A549 (cell line): ENCODE data around the gene RIMS4. TPM values are rescaled to one million over a fixed set of nuclear protein-coding genes. Genes with fewer than 3 reads are reported as not detected.
A peak's percentile ranks its signal among the peaks of the same experiment; 100 is the strongest.

Source experiments
- ATAC-seq, 2 experiments: fragments of 200-7000 bp in 1 of 2; fragments of >200 bp in 1 of 2; cut with Nextera tagmentation in 1 of 2; cut with Tn5 transposase in 1 of 2; 3 replicates each; pipeline versions ENCODE4 v1.8.0 to v1.9.1; 2018 to 2020; ENCODE audit warnings: mild to moderate bottlenecking in 1 of 2, moderate library complexity in 1 of 2
- CTCF ChIA-PET: fragments of 300-600 bp; sonication (Branson Sonifier 250); formaldehyde crosslinking; extraction: SDS; loops from one replicate; lab custom pipeline; 2021; ENCODE audit warnings: antibody characterized with exemption, inconsistent platforms; lab: Yijun Ruan, JAX
- POLR2A ChIA-PET: fragments of 350-600 bp; formaldehyde crosslinking; extraction: SDS; loops from one replicate; lab custom pipeline; 2021; ENCODE audit warnings: antibody characterized with exemption, inconsistent platforms; lab: Yijun Ruan, JAX
- DNase-seq, 2 experiments: peaks; one replicate each; pipeline versions ENCODE4 v3.0.0 to v3.0.0-alpha.2; 2011 to 2016; ENCODE audit warnings: low read depth in 1 of 2, low spot score in 1 of 2
- FAIRE-seq: peaks from 2 replicates; lab custom pipeline; 2011; peaks lifted over from hg19 to GRCh38; lab: Jason Lieb, UNC
- H3K27ac ChIP-seq, 2 experiments: fragments of >200 bp; sonication (Bioruptor Twin); formaldehyde crosslinking; 3 replicates each; pipeline ENCODE4 v1.5.1; 2016 to 2017
- H3K4me1 ChIP-seq: fragments of >200 bp; sonication (Bioruptor Twin); formaldehyde crosslinking; 3 replicates; pipeline ENCODE4 v1.6.1; 2016
- H3K4me2 ChIP-seq: fragments of >200 bp; sonication (Bioruptor Twin); formaldehyde crosslinking; 3 replicates; pipeline ENCODE4 v1.6.1; 2016
- H3K4me3 ChIP-seq: fragments of >200 bp; sonication (Bioruptor Twin); formaldehyde crosslinking; 3 replicates; pipeline ENCODE4 v1.5.1; 2016
- H3K9me3 ChIP-seq: fragments of >200 bp; sonication (Bioruptor Twin); formaldehyde crosslinking; 3 replicates; pipeline ENCODE4 v1.6.1; 2016
- CBX2 ChIP-seq: fragments of 200-600 bp; sonication (generic); IDR thresholded peaks from 2 replicates; pipeline ENCODE4 v1.6.1; 2016; ENCODE audit warnings: low read depth, mild to moderate bottlenecking, borderline replicate concordance
- CBX8 ChIP-seq: fragments of 200-600 bp; sonication (generic); IDR thresholded peaks from 2 replicates; pipeline ENCODE4 v1.6.1; 2016
- CHD2 ChIP-seq: fragments of 150-350 bp; IDR thresholded peaks from 2 replicates; pipeline ENCODE4 v1.6.1; 2014; ENCODE audit warnings: low read length; ENCODE audit not compliant: partially characterized antibody
- CHD4 ChIP-seq: fragments of 200-600 bp; sonication (generic); IDR thresholded peaks from 2 replicates; pipeline ENCODE4 v1.6.1; 2016; ENCODE audit warnings: antibody characterized with exemption, mild to moderate bottlenecking, borderline replicate concordance
- E2F6 ChIP-seq: IDR thresholded peaks from 2 replicates; pipeline ENCODE4 v1.6.1; 2012; ENCODE audit warnings: low read depth, borderline replicate concordance
- EHMT2 ChIP-seq: fragments of 200-600 bp; sonication (generic); IDR thresholded peaks from 2 replicates; pipeline ENCODE4 v1.6.1; 2016; ENCODE audit warnings: antibody characterized with exemption, low read depth, mild to moderate bottlenecking, moderate library complexity
- ELK1 ChIP-seq: fragments of 150-350 bp; IDR thresholded peaks from 2 replicates; pipeline ENCODE4 v1.6.1; 2014; ENCODE audit warnings: low read depth, mild to moderate bottlenecking, low read length
- ESRRA ChIP-seq: fragments of 150-350 bp; IDR thresholded peaks from 2 replicates; pipeline ENCODE4 v1.6.1; 2014; ENCODE audit warnings: mild to moderate bottlenecking, low read length, borderline replicate concordance
- FOSB ChIP-seq: fragments of 250-450 bp; sonication (Bioruptor Pico); IDR thresholded peaks from 2 replicates; pipeline ENCODE4 v1.5.0; 2020; ENCODE audit warnings: mild to moderate bottlenecking, moderate library complexity
- FOXS1 ChIP-seq: fragments of 250-450 bp; sonication (Bioruptor Pico); IDR thresholded peaks from 2 replicates; pipeline ENCODE4 v1.5.0; 2020; ENCODE audit warnings: mild to moderate bottlenecking, moderate library complexity
- GATA3 ChIP-seq: IDR thresholded peaks from 2 replicates; pipeline ENCODE4 v1.6.1; 2012; ENCODE audit warnings: borderline replicate concordance
- HES2 ChIP-seq: fragments of >200 bp; sonication (Bioruptor Twin); formaldehyde crosslinking; IDR thresholded peaks from 2 replicates; pipeline ENCODE4 v1.6.1; 2016
- HEYL ChIP-seq: fragments of 250-450 bp; sonication (Bioruptor Pico); IDR thresholded peaks from 2 replicates; pipeline ENCODE4 v1.8.0; 2021; ENCODE audit warnings: mild to moderate bottlenecking, moderate library complexity
- HMGXB4 ChIP-seq: fragments of 250-450 bp; sonication (Bioruptor Pico); IDR thresholded peaks from 2 replicates; pipeline ENCODE4 v1.5.0; 2021; ENCODE audit warnings: mild to moderate bottlenecking, moderate library complexity, borderline replicate concordance
- HOXA7 ChIP-seq: fragments of 250-450 bp; sonication (Bioruptor Pico); IDR thresholded peaks from 2 replicates; pipeline ENCODE4 v1.5.0; 2020; ENCODE audit warnings: mild to moderate bottlenecking, moderate library complexity
- HOXB13 ChIP-seq: fragments of 250-450 bp; sonication (Bioruptor Pico); IDR thresholded peaks from 2 replicates; pipeline ENCODE4 v1.5.0; 2020; ENCODE audit warnings: low read depth, mild to moderate bottlenecking, moderate library complexity
- JUNB ChIP-seq: fragments of >200 bp; sonication (Bioruptor Twin); formaldehyde crosslinking; IDR thresholded peaks from 2 replicates; pipeline ENCODE4 v1.6.1; 2016
- KDM5A ChIP-seq: fragments of 200-600 bp; sonication (generic); IDR thresholded peaks from 2 replicates; pipeline ENCODE4 v1.6.1; 2016; ENCODE audit warnings: antibody characterized with exemption, mild to moderate bottlenecking
- MAZ ChIP-seq: fragments of 150-350 bp; IDR thresholded peaks from 2 replicates; pipeline ENCODE4 v1.6.1; 2014; ENCODE audit warnings: antibody characterized with exemption, low read depth, low read length, borderline replicate concordance
- MYC ChIP-seq: IDR thresholded peaks from 2 replicates; pipeline ENCODE4 v1.6.1; 2012; ENCODE audit warnings: mild to moderate bottlenecking, inconsistent platforms, low read length, improper control_type of control experiment, borderline replicate concordance
- NFE2L2 ChIP-seq: fragments of 150-350 bp; conservative IDR thresholded peaks from 2 replicates; pipeline ENCODE4 v1.6.1; 2014; ENCODE audit warnings: low read length
- PHF8 ChIP-seq: fragments of 200-600 bp; sonication (generic); IDR thresholded peaks from 2 replicates; pipeline ENCODE4 v1.6.1; 2016; ENCODE audit warnings: low read depth, mild to moderate bottlenecking, antibody characterized with exemption, moderate library complexity, borderline replicate concordance
- RCOR1 ChIP-seq: fragments of 150-350 bp; IDR thresholded peaks from 2 replicates; pipeline ENCODE4 v1.6.1; 2014; ENCODE audit warnings: antibody characterized with exemption, low read length, low read depth
- RFX5 ChIP-seq: fragments of 450-650 bp; IDR thresholded peaks from 2 replicates; pipeline ENCODE4 v1.7.1; 2014; ENCODE audit warnings: antibody characterized with exemption, mild to moderate bottlenecking, moderate library complexity
- ZFP36 ChIP-seq: fragments of 450-650 bp; IDR thresholded peaks from 2 replicates; pipeline ENCODE4 v1.6.1; 2014; ENCODE audit warnings: borderline replicate concordance; ENCODE audit not compliant: partially characterized antibody
- ZSCAN20 ChIP-seq: fragments of 250-450 bp; sonication (Bioruptor Pico); IDR thresholded peaks from 2 replicates; pipeline ENCODE4 v1.8.0; 2022; ENCODE audit warnings: mild to moderate bottlenecking, moderate library complexity
- WGBS: methylation state at CpG from one replicate; pipeline ENCODE4 v1.1.6; 2017; ENCODE audit errors: missing lambda C conversion rate; 5-methylcytosine and 5-hydroxymethylcytosine counted together
- polyA plus RNA-seq, 4 experiments: library from polyadenylated mRNA; depleted of rRNA in 3 of 4; stranded (reverse); fragments of >200 nt; fragmentation: RNase III in 1 of 4; extraction: RNeasy Plus Mini Kit Qiagen cat#74134 plus additional on column Dnase treatment in 1 of 4; gene quantifications; 2 replicates in 3 of 4; 3 replicates in 1 of 4; pipeline ENCODE4 v1.2.3, GENCODE V29; 2011 to 2017
- TF ChIP-seq, protein P1 (sequence below): fragments of >200 bp; sonication (Bioruptor Twin); formaldehyde crosslinking; IDR thresholded peaks from 3 replicates; pipeline ENCODE4 v1.6.1; 2016
- TF ChIP-seq, protein P2 (sequence below): fragments of >200 bp; sonication (Bioruptor Twin); formaldehyde crosslinking; IDR thresholded peaks from 3 replicates; pipeline ENCODE4 v1.5.1; 2016

RIMS4 gene
- polyA plus RNA-seq, 2 of the 4 experiments (the other 2 are of a cell fraction) = 0.39 to 1.3 TPM

GRCh38 chr20:44833437-44833836 lies 23.1 kb upstream of the RIMS4 start:
- peaks cover 9% of the 10 kb centered on the region; the same call in 1 of the 3 replicates for H3K9me3 ChIP-seq
- ChIA-PET POLR2A (no interaction called here), CTCF (interaction anchor here (0.6 to 0.9 kb wide), 2 partner anchors 36 to 61 kb away, joined by 3 read pairs; no protein-coding TSS in a partner anchor)
- 82% methylated on average over 1 of the region's 1 CpG for WGBS
- H3K4me2 ChIP-seq = no peak overlapping the region
- no peak for TF ChIP-seq MYC
- ATAC-seq (no peak), DNase-seq (no peak), FAIRE-seq (no peak)
- H3K27ac ChIP-seq = no peak overlapping the region
- no peak overlapping the region for H3K4me3 ChIP-seq
- H3K4me1 ChIP-seq = no peaks in the 10 kb centered on the region

DNA sequence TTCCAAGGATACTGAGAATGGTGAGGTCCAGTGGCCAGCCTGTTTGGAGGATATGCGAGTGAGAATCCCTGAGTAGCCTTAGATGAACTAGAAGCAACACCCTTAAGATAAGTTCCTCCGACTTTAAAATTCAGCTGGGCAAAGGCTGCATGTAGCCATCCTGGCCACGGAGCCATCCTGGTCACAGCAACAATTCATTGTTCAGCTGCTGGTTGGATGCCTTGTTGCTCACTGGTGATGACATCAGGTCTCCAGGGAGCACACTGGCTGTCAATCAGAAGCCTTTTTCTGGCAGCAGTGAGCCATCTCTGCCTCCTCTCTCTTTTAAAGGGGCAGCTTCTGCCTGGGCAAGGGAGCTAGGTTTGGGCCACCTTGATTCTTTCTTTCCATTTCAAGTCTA lies 22.4 kb upstream of the RIMS4 start:
- Histone ChIP-seq H3K4me3 (no peak overlapping the region), H3K9me3 (0 out of 3 replicates have a peak, but pooled peaks cover 7% of the 10 kb centered on the region), H3K4me1 (no peaks in the 10 kb centered on the region)
- WGBS = 38% methylated on average over 3 of the region's 3 CpGs
- DNase-seq (peak in 1 of 2 experiments; percentile 51), ATAC-seq (peak; percentile 85; a peak in 5 of 6 replicates)
- ChIA-PET CTCF (interaction anchor here (0.6 to 1.7 kb wide), 3 partner anchors 36 to 149 kb away, joined by 3 to 5 read pairs (median 3); no protein-coding TSS in a partner anchor), POLR2A (no interaction called here)
- no peak for TF ChIP-seq CBX8
- TF ChIP-seq CBX2 = no peak
- no peak for TF ChIP-seq HMGXB4
- no peak for TF ChIP-seq MAZ
- TF ChIP-seq NFE2L2 = no peak
- no peak for TF ChIP-seq RCOR1
- no peak for TF ChIP-seq PHF8
- TF ChIP-seq GATA3 = no peak
- no peak for TF ChIP-seq HEYL
- no peak for TF ChIP-seq ZSCAN20 (CRISPR knock-in tag)
- no peak for TF ChIP-seq HES2
- TF ChIP-seq JUNB = no peak
- TF ChIP-seq, all 56 proteins: peak for 0
- FAIRE-seq = no peak
- Histone ChIP-seq H3K27ac (no peak overlapping the region), H3K4me2 (no peak overlapping the region)

DNA sequence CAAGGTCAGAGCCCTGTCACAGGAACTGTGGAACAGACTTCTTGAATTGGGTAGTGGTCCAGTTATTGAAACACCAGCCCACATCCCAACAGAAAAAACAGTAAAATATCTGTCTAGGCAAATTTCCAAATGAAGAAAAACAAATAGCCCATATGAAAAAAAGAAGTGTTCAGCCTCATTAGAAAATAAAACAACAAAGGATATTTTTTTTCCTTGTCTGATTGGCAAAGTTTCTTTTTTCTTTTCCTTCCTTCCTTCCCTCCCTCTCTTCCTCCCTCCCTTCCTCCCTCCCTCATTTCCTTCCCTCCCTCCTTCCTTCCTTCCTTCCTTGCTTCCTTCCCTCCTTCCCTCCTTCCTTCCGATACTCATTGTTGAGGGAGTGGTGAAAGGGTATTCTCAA lies 20.6 kb upstream of the RIMS4 start:
- WGBS = 83% methylated on average over 1 of the region's 1 CpG
- no peak for FAIRE-seq
- no peak for TF ChIP-seq CHD2
- no peak for TF ChIP-seq HOXA7
- TF ChIP-seq FOXS1 (CRISPR knock-in tag) = no peak
- no peak for TF ChIP-seq MYC
- no peak for TF ChIP-seq HEYL
- no peak for TF ChIP-seq JUNB
- no peak for TF ChIP-seq GATA3
- TF ChIP-seq, protein P1, sequence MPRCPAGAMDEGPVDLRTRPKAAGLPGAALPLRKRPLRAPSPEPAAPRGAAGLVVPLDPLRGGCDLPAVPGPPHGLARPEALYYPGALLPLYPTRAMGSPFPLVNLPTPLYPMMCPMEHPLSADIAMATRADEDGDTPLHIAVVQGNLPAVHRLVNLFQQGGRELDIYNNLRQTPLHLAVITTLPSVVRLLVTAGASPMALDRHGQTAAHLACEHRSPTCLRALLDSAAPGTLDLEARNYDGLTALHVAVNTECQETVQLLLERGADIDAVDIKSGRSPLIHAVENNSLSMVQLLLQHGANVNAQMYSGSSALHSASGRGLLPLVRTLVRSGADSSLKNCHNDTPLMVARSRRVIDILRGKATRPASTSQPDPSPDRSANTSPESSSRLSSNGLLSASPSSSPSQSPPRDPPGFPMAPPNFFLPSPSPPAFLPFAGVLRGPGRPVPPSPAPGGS = no peak
- TF ChIP-seq ZFP36 = no peak
- no peak for TF ChIP-seq CHD4
- TF ChIP-seq E2F6 = no peak
- TF ChIP-seq FOSB = no peak
- no peak for TF ChIP-seq ESRRA
- TF ChIP-seq, protein P2, sequence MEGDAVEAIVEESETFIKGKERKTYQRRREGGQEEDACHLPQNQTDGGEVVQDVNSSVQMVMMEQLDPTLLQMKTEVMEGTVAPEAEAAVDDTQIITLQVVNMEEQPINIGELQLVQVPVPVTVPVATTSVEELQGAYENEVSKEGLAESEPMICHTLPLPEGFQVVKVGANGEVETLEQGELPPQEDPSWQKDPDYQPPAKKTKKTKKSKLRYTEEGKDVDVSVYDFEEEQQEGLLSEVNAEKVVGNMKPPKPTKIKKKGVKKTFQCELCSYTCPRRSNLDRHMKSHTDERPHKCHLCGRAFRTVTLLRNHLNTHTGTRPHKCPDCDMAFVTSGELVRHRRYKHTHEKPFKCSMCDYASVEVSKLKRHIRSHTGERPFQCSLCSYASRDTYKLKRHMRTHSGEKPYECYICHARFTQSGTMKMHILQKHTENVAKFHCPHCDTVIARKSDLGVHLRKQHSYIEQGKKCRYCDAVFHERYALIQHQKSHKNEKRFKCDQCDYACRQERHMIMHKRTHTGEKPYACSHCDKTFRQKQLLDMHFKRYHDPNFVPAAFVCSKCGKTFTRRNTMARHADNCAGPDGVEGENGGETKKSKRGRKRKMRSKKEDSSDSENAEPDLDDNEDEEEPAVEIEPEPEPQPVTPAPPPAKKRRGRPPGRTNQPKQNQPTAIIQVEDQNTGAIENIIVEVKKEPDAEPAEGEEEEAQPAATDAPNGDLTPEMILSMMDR = no peak
- no peak for TF ChIP-seq EHMT2
- TF ChIP-seq KDM5A = no peak
- no peak for TF ChIP-seq RFX5
- no peak for TF ChIP-seq HOXB13 (CRISPR knock-in tag)
- TF ChIP-seq ELK1 = no peak

More for the DNA sequence above, 20.6 kb upstream of the RIMS4 start:
- Histone ChIP-seq H3K9me3 (0 out of 3 replicates have a peak, but pooled peaks cover 7% of the 10 kb centered on the region), H3K4me1 (no peaks in the 10 kb centered on the region), H3K4me2 (no peak overlapping the region), H3K27ac (no peak overlapping the region), H3K4me3 (no peak overlapping the region)
- ATAC-seq (no peak), DNase-seq (no peak)
- CTCF ChIA-PET = interaction anchor here (0.8 kb wide), 1 partner anchor 10 kb away, joined by 4 read pairs; no protein-coding TSS in a partner anchor
- POLR2A ChIA-PET = no interaction called here
